Esophagus squamous epithelium (tissue), 4 donors: ENCODE results near the gene RASGRP2.
A peak's percentile ranks its signal among the peaks of the same experiment; 100 is the strongest.

Experiments
- POLR2A ChIP-seq, 4 donors: fragments of 450-650 bp; IDR thresholded peaks; one replicate each; pipeline ENCODE4 v1.6.1; 2017; ENCODE audit warnings: antibody characterized with exemption in 4 of 4, mild to moderate bottlenecking in 4 of 4, moderate library complexity in 3 of 4
- TF ChIP-seq, protein P1 (sequence below), 6 experiments: fragments of 450-650 bp in 4 of 6; fragments of 200-600 bp in 2 of 6; sonication (generic) in 2 of 6; IDR thresholded peaks; one replicate each; pipeline ENCODE4 v1.5.1; 2016 to 2019; ENCODE audit warnings: antibody characterized with exemption in 6 of 6, mild to moderate bottlenecking in 4 of 6, moderate library complexity in 4 of 6

DNA sequence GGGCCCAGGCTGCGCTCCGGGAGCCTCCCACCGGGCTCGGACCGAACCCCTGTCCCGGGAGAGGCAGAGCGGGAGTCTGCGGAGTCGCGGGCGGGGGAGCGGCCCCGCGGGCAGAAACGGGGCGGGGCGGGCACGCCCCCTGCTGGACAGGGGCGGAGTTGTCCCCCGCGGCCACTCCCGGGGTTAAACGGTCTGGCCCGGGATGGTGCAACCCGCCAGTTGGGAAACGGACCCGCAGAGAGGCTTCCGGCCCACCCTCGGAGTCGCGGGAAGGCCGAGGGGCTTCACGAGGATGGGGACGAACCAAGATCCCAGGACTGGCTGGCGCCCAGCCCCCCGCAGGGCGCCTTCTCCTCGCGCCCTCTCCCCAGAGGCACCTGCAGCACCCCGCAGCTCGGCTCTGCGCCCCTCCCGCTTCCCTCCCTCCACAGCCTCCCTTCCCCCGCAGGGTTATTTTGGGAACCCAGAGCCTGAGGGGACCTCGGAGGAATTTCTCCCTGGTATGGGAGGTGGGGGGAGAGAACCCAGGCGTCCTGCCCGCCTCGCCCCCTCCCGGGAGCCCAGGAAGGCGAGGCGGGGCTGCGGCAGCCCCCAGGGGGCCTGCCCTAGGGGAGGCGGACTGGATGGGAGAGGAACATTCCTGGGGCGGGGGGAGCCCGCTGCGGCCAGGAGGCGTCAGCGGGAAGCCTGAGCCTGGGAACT, 902 bp downstream of the RASGRP2 start:
- TF ChIP-seq, protein P1, sequence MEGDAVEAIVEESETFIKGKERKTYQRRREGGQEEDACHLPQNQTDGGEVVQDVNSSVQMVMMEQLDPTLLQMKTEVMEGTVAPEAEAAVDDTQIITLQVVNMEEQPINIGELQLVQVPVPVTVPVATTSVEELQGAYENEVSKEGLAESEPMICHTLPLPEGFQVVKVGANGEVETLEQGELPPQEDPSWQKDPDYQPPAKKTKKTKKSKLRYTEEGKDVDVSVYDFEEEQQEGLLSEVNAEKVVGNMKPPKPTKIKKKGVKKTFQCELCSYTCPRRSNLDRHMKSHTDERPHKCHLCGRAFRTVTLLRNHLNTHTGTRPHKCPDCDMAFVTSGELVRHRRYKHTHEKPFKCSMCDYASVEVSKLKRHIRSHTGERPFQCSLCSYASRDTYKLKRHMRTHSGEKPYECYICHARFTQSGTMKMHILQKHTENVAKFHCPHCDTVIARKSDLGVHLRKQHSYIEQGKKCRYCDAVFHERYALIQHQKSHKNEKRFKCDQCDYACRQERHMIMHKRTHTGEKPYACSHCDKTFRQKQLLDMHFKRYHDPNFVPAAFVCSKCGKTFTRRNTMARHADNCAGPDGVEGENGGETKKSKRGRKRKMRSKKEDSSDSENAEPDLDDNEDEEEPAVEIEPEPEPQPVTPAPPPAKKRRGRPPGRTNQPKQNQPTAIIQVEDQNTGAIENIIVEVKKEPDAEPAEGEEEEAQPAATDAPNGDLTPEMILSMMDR (IDR thresholded peaks at IDR 0.05), result peak; percentile 71 to 94 (median 82)
- TF ChIP-seq POLR2A (IDR thresholded peaks at IDR 0.05), result peak in 1 of 4 donors; percentile 49
